Measurements from ENCODE around the gene FAM89B.

Gene FAM89B

DNA sequence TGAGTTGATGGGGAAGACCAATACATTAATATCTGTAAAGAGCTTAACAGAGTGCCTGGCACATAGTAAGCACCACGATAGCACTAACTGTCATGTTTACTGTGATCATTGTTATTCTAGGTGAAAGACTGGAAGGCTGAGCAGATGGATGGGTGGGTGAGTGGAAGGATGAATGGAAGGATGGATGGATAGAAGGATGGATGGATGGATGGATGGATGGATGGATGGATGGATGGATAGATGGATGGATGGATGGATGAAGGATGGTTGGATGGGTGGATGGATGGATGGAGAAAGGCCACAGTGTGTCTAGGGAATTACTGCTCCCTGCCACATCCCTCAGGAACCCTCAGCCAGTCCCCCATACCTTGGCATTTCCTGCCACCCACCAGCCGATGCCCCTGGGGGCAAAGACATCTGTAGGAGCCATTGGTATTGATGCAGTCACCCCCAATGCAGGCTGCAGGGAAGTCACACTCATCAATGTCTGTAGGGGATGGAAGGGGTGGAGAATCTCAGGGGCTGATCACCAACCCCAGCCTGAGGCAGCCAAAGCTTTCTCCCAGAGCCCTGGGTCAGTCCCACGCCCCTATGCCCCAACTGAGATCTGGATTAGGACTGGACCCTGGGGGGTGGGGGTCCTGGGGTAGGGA lies 29.5 kb upstream of the FAM89B start:
- TF ChIP-seq TAF1 (IDR thresholded peaks at IDR 0.05; ENCODE audit: low read depth): no peak
- no peak for TF ChIP-seq YY1 (IDR thresholded peaks at IDR 0.05; ENCODE audit: low read depth)
- no peak for TF ChIP-seq EP300 (IDR thresholded peaks at IDR 0.05; ENCODE audit: borderline replicate concordance)
- no peak for TF ChIP-seq NFIC (IDR thresholded peaks at IDR 0.05)
- no peak for TF ChIP-seq TCF12 (IDR thresholded peaks at IDR 0.05; ENCODE audit: low read depth)
- no peak for TF ChIP-seq ZBTB7A (IDR thresholded peaks at IDR 0.05; ENCODE audit: low read depth)
- no peak for TF ChIP-seq RAD21 (IDR thresholded peaks at IDR 0.05; ENCODE audit: low read depth)
- no peak for TF ChIP-seq CREB1 (IDR thresholded peaks at IDR 0.05; ENCODE audit: low read depth)
- no peak for TF ChIP-seq TEAD4 (IDR thresholded peaks at IDR 0.05)
- TF ChIP-seq, protein P1, sequence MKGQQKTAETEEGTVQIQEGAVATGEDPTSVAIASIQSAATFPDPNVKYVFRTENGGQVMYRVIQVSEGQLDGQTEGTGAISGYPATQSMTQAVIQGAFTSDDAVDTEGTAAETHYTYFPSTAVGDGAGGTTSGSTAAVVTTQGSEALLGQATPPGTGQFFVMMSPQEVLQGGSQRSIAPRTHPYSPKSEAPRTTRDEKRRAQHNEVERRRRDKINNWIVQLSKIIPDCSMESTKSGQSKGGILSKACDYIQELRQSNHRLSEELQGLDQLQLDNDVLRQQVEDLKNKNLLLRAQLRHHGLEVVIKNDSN (IDR thresholded peaks at IDR 0.05): no peak
- TF ChIP-seq, protein P2, sequence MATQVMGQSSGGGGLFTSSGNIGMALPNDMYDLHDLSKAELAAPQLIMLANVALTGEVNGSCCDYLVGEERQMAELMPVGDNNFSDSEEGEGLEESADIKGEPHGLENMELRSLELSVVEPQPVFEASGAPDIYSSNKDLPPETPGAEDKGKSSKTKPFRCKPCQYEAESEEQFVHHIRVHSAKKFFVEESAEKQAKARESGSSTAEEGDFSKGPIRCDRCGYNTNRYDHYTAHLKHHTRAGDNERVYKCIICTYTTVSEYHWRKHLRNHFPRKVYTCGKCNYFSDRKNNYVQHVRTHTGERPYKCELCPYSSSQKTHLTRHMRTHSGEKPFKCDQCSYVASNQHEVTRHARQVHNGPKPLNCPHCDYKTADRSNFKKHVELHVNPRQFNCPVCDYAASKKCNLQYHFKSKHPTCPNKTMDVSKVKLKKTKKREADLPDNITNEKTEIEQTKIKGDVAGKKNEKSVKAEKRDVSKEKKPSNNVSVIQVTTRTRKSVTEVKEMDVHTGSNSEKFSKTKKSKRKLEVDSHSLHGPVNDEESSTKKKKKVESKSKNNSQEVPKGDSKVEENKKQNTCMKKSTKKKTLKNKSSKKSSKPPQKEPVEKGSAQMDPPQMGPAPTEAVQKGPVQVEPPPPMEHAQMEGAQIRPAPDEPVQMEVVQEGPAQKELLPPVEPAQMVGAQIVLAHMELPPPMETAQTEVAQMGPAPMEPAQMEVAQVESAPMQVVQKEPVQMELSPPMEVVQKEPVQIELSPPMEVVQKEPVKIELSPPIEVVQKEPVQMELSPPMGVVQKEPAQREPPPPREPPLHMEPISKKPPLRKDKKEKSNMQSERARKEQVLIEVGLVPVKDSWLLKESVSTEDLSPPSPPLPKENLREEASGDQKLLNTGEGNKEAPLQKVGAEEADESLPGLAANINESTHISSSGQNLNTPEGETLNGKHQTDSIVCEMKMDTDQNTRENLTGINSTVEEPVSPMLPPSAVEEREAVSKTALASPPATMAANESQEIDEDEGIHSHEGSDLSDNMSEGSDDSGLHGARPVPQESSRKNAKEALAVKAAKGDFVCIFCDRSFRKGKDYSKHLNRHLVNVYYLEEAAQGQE (IDR thresholded peaks at IDR 0.05; ENCODE audit: low read depth): no peak
- no peak for TF ChIP-seq CEBPB (IDR thresholded peaks at IDR 0.05)
- no peak for TF ChIP-seq EGR1 (IDR thresholded peaks at IDR 0.05)
- TF ChIP-seq FOXM1 (IDR thresholded peaks at IDR 0.05; ENCODE audit: borderline replicate concordance, low read depth): no peak

DNA sequence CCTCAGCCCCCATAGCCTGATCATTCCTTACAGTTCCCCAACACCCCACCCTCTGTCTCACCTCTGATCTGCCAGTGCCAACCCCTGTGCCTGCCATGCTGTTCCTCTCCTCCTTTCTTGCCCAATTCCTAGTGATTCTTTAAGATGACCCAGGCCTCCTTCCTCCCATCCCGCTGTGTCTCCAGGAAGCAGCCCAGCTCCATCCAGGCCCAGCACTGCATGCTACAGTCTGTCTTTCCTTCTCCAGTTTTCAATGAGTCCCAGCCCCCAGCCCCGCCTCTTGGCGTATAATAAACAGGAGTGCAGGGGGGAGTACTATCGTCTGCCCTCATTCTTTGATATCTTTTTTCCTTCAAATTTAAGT lies 26.5 kb upstream of the FAM89B start:
- TF ChIP-seq CEBPB (IDR thresholded peaks at IDR 0.05) (no peak), TAF1 (IDR thresholded peaks at IDR 0.05; ENCODE audit: low read depth) (no peak), FOXM1 (IDR thresholded peaks at IDR 0.05; ENCODE audit: borderline replicate concordance, low read depth) (no peak), EGR1 (IDR thresholded peaks at IDR 0.05) (no peak), NFIC (IDR thresholded peaks at IDR 0.05) (no peak), EP300 (IDR thresholded peaks at IDR 0.05; ENCODE audit: borderline replicate concordance) (no peak)
- TF ChIP-seq, protein P2 (IDR thresholded peaks at IDR 0.05; ENCODE audit: low read depth): no peak

DNA sequence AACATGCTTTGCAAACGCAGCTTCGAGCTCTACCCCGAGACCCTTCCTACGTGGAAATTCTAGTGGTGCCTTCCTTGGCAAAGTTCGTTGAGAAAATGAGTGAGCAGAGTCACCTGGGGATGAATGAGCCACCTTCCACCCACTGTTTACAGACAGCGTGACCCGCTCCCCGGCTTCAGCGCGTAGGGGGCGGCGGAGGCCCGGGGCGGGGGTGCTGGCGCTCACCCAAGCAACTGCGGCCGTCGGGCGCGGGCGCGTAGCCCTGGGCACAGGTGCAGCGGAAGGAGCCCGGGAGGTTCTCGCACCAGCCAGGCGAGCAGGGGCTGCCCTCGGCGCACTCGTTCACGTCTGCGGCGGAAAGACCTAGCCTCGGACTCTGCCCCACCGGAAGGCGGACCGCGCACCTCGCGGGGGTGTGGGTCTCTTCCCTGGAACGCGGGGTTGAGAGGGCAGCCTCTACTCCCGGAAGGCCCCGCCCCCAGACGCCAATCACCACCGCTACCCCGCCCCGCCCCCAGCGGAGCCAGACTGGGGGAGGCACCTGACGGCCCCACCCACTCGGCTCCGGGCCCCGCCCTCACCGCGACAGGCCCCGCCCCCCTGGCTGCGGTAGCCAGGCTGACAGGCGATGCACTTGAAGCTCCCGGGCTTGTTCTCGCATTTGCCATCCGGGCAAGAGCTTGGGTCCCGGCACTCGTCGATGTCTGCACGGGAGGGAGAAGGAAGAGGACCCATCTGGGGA lies 25.9 kb upstream of the FAM89B start:
- TF ChIP-seq, protein P2 (IDR thresholded peaks at IDR 0.05; ENCODE audit: low read depth): no peak
- TF ChIP-seq CREB1 (IDR thresholded peaks at IDR 0.05; ENCODE audit: low read depth) (no peak), TAF1 (IDR thresholded peaks at IDR 0.05; ENCODE audit: low read depth) (no peak), CEBPB (IDR thresholded peaks at IDR 0.05) (no peak), YY1 (IDR thresholded peaks at IDR 0.05; ENCODE audit: low read depth) (no peak), RAD21 (IDR thresholded peaks at IDR 0.05; ENCODE audit: low read depth) (no peak), EGR1 (IDR thresholded peaks at IDR 0.05) (peak; percentile 47; the same call in 1 of the 2 replicates), FOXM1 (IDR thresholded peaks at IDR 0.05; ENCODE audit: borderline replicate concordance, low read depth) (no peak), TEAD4 (IDR thresholded peaks at IDR 0.05) (peak; percentile 17; the same call in 1 of the 2 replicates), EP300 (IDR thresholded peaks at IDR 0.05; ENCODE audit: borderline replicate concordance) (peak; percentile 21; the same call in 1 of the 2 replicates), ZBTB7A (IDR thresholded peaks at IDR 0.05; ENCODE audit: low read depth) (peak; percentile 58), NFIC (IDR thresholded peaks at IDR 0.05) (peak; percentile 75), TCF12 (IDR thresholded peaks at IDR 0.05; ENCODE audit: low read depth) (peak; percentile 56; the same call in 1 of the 2 replicates)
- TF ChIP-seq, protein P1 (IDR thresholded peaks at IDR 0.05): 0 out of 2 replicates have a peak, but pooled peaks have one; percentile 11
- TF ChIP-seq, protein P3, sequence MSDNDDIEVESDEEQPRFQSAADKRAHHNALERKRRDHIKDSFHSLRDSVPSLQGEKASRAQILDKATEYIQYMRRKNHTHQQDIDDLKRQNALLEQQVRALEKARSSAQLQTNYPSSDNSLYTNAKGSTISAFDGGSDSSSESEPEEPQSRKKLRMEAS (IDR thresholded peaks at IDR 0.05): no peak

Data from Ishikawa (cell line).